Measurements from ENCODE around the gene BAIAP2. TPM values are rescaled to one million over a fixed set of nuclear protein-coding genes. Genes with fewer than 3 reads are reported as not detected.
A peak's percentile ranks its signal among the peaks of the same experiment; 100 is the strongest.

Gene BAIAP2
- total and polyA plus RNA-seq, 2 of the 13 experiments (the other 11 are each of a cell fraction or from before 2014, with no cell fraction given): 22.5 to 24.0 TPM

GRCh38 chr17:81117672-81118198, 82.8 kb downstream of the BAIAP2 start (continued):
- TF ChIP-seq THAP9 (CRISPR knock-in tag; IDR thresholded peaks at IDR 0.05; ENCODE audit: borderline replicate concordance) (no peak), AGO2 (optimal IDR thresholded peaks at IDR 0.05; ENCODE audit: low read depth, low read length) (peak; percentile 92), TOPORS (CRISPR knock-in tag; IDR thresholded peaks at IDR 0.05) (no peak), NFYC (CRISPR knock-in tag; IDR thresholded peaks at IDR 0.05) (no peak), HNF4G (IDR thresholded peaks at IDR 0.05; ENCODE audit: borderline replicate concordance, low read depth, low read length) (no peak), HNF4G (CRISPR knock-in tag; IDR thresholded peaks at IDR 0.05; ENCODE audit: borderline replicate concordance, low read depth) (no peak), GTF2F1 (IDR thresholded peaks at IDR 0.05; ENCODE audit: low read length) (no peak)

GRCh38 chr17:81118308-81119221, 83.6 kb downstream of the BAIAP2 start:
- Histone ChIP-seq H3K9me3 (ENCODE audit: low read length) (no peaks in the 10 kb centered on the region), H4K20me1 (ENCODE audit: insufficient read depth, low read length) (no peaks in the 10 kb centered on the region), H3K4me2 (ENCODE audit: low read depth, low read length) (no peak overlapping the region), H3K79me2 (ENCODE audit: insufficient read depth, low read length) (no peaks in the 10 kb centered on the region), H3K9ac (ENCODE audit: insufficient read depth, low read depth, low read length) (no peak overlapping the region), H3K36me3 (replicated peaks in 1 of 2; ENCODE audit: control insufficient read depth in 1 of 2, insufficient read depth in 2 of 2, low read length in 2 of 2) (no peaks in the 10 kb centered on the region; a peak in 1 of 5 replicates), H3K4me1 (ENCODE audit: insufficient read depth, low read length) (no peaks in the 10 kb centered on the region), H3K27ac (ENCODE audit: extremely low read length, insufficient read depth, low read length) (no peak overlapping the region), H3K27me3 (ENCODE audit: control insufficient read depth in 1 of 2, insufficient read depth in 2 of 2, low read length in 2 of 2) (no peaks in the 10 kb centered on the region), H2AFZ (ENCODE audit: low read length) (no peak overlapping the region), H3K4me3 (replicated peaks in 1 of 3; ENCODE audit: insufficient read depth in 1 of 3, low read depth in 2 of 3, low read length in 3 of 3) (no peak overlapping the region)
- WGBS (ENCODE audit: low lambda C conversion rate): 83% methylated on average over 18 of the region's 24 CpGs
- FAIRE-seq: no peak
- intact Hi-C loops (cut with micrococcal nuclease; ENCODE audit: unreplicated experiment) (no loop called here), in situ Hi-C loops (cut with HindIII; ENCODE audit: extremely low pct_ligation_motif_present, low pct_unique_long_range_greater_than_20kb) (no loop called here)
- POLR2A ChIA-PET: no interaction called here
- no peak for DNase-seq (ENCODE audit: low spot score)
- no TSS peak for BruUV-seq (replicated peaks)
- CTCF ChIA-PET (ENCODE audit: low intra/inter-chr PET ratio, low total read pairs): no interaction called here
- ATAC-seq: peak; percentile 1; the same call in 2 of the 3 replicates
- TF ChIP-seq ATF7-NPFF (CRISPR knock-in tag; IDR thresholded peaks at IDR 0.05; ENCODE audit: low read depth) (no peak), MIXL1 (CRISPR knock-in tag; IDR thresholded peaks at IDR 0.05) (no peak), POLR2A (IDR thresholded peaks at IDR 0.05; ENCODE audit: insufficient read depth in 1 of 2, low read depth in 2 of 2, low read length in 2 of 2) (0 out of 4 replicates have a peak, but pooled peaks of 1 of the 2 experiments have one; percentile 28), SP140L (CRISPR knock-in tag; IDR thresholded peaks at IDR 0.05; ENCODE audit: borderline replicate concordance) (no peak), NR2C2 (CRISPR knock-in tag; IDR thresholded peaks at IDR 0.05; ENCODE audit: borderline replicate concordance) (no peak), GABPA (IDR thresholded peaks at IDR 0.05; ENCODE audit: low read depth, low read length) (no peak), GABPA (CRISPR knock-in tag; IDR thresholded peaks at IDR 0.05; ENCODE audit: low read depth) (no peak), AGO2 (optimal IDR thresholded peaks at IDR 0.05; ENCODE audit: low read depth, low read length) (peak; percentile 89), ZSCAN21 (CRISPR knock-in tag; IDR thresholded peaks at IDR 0.05; ENCODE audit: borderline replicate concordance) (0 out of 2 replicates have a peak, but pooled peaks have one; percentile 30), RBM22 (optimal IDR thresholded peaks at IDR 0.05; ENCODE audit: low read length) (peak; percentile 70), SRF (IDR thresholded peaks at IDR 0.05; ENCODE audit: low read depth, low read length) (no peak), ZNF572 (CRISPR knock-in tag; IDR thresholded peaks at IDR 0.05) (no peak), SIX1 (CRISPR knock-in tag; IDR thresholded peaks at IDR 0.05; ENCODE audit: borderline replicate concordance) (no peak)
